Liver (tissue), 3 donors: ENCODE results near the gene RYR3.

Source experiments
- JUND ChIP-seq, 2 donors: IDR thresholded peaks; 2 replicates each; pipeline ENCODE4 v1.6.1; 2016; ENCODE audit warnings: antibody characterized with exemption in 2 of 2
- RAD21 ChIP-seq, 2 donors: IDR thresholded peaks; 2 replicates each; pipeline ENCODE4 v1.6.1; 2016; ENCODE audit warnings: antibody characterized with exemption in 2 of 2, mild to moderate bottlenecking in 2 of 2
- YY1 ChIP-seq: IDR thresholded peaks from 2 replicates; pipeline ENCODE4 v1.6.1; 2016; ENCODE audit warnings: antibody characterized with exemption, mild to moderate bottlenecking
- TF ChIP-seq, protein P1 (sequence below): IDR thresholded peaks from 2 replicates; pipeline ENCODE4 v1.6.1; 2016; ENCODE audit warnings: antibody characterized with exemption
- TF ChIP-seq, protein P2 (sequence below): fragments of 150-350 bp; IDR thresholded peaks from 2 replicates; pipeline ENCODE4 v1.5.1; 2017; ENCODE audit warnings: improper control_type of control experiment, low read depth, low read length; ENCODE audit not compliant: missing input control
- donor health status: healthy.
- donor health status: healthy.

DNA sequence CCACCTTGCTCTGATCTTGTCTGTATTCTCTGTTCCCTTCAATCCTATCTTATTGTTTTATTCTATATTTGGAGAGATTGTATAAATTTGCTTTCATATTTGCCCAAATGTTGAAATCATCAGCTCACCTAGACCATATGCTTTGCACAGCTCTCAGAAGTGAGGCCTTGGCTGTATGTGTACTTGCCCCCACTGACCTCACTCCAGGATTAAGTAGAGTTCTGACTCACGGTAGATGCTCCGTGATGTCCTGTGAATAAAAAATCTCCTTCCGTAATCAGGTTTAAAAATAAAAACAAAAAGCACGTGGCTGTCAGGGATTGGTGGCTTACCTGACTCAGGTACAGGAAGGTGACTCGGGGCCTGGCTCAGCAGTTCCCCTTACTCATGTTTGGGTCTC, 162.2 kb downstream of the RYR3 start:
- TF ChIP-seq, protein P1, sequence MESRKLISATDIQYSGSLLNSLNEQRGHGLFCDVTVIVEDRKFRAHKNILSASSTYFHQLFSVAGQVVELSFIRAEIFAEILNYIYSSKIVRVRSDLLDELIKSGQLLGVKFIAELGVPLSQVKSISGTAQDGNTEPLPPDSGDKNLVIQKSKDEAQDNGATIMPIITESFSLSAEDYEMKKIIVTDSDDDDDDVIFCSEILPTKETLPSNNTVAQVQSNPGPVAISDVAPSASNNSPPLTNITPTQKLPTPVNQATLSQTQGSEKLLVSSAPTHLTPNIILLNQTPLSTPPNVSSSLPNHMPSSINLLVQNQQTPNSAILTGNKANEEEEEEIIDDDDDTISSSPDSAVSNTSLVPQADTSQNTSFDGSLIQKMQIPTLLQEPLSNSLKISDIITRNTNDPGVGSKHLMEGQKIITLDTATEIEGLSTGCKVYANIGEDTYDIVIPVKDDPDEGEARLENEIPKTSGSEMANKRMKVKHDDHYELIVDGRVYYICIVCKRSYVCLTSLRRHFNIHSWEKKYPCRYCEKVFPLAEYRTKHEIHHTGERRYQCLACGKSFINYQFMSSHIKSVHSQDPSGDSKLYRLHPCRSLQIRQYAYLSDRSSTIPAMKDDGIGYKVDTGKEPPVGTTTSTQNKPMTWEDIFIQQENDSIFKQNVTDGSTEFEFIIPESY = no peak
- TF ChIP-seq, protein P2, sequence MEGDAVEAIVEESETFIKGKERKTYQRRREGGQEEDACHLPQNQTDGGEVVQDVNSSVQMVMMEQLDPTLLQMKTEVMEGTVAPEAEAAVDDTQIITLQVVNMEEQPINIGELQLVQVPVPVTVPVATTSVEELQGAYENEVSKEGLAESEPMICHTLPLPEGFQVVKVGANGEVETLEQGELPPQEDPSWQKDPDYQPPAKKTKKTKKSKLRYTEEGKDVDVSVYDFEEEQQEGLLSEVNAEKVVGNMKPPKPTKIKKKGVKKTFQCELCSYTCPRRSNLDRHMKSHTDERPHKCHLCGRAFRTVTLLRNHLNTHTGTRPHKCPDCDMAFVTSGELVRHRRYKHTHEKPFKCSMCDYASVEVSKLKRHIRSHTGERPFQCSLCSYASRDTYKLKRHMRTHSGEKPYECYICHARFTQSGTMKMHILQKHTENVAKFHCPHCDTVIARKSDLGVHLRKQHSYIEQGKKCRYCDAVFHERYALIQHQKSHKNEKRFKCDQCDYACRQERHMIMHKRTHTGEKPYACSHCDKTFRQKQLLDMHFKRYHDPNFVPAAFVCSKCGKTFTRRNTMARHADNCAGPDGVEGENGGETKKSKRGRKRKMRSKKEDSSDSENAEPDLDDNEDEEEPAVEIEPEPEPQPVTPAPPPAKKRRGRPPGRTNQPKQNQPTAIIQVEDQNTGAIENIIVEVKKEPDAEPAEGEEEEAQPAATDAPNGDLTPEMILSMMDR = no peak
- TF ChIP-seq JUND (IDR thresholded peaks at IDR 0.05) (no peak), RAD21 (IDR thresholded peaks at IDR 0.05) (no peak), YY1 (no peak)
